Stimulated activated CD8-positive, alpha-beta memory T cell treated with anti-CD3 and anti-CD28 coated beads, Interleukin-4, amount 100 ng/mL, for 24 hours (primary cell): ENCODE results near the gene ZNF782.
"Not testable (repeated sequence)": the region's sequence is repeated elsewhere in the genome, so short reads cannot be mapped to it uniquely, and the experiment has no call there.

ENCODE experiments used
- DNase-seq: peaks from one replicate; pipeline ENCODE4 v3.0.0-alpha.2; 2020; ENCODE audit warnings: low read depth

ZNF782 gene

DNA sequence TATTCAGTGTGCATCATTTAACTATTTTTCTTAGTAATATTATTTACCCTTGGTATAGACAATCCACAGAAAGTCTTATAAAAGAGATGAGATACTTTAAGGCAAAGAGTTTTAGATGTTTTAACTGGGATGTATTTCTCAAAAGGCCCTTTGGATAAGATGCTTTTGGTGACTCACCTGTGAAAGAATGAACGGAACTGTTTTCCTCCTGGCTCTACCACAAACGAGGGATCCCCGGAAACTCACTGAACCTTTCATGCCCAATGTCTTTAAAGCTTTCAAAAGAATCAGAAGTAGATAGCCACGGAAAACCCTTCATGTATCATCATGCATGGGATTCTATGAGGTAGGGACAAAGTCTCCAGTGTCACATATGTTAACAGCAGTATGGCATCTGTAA is 1.6 kb downstream of the ZNF782 start:
- no peak for DNase-seq

DNA sequence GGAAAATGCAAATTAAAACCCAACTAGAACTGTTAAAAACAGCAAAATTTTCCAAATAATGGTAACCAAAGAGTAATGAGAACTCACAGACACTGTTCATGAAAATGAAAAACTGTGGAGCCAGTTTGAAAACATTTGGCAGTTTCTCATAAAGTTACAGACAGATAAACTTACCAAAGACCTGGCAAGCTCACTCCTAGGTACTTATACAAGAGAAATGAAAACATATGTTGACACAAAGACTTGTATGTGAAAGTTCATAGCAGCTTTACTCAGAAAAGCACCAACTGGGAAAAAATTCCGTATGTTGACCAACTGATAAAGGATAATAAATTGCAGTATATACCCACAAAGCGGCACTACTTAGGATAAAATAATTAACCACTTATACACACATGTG is 10.3 kb downstream of the ZNF782 start:
- DNase-seq, result no peak

DNA sequence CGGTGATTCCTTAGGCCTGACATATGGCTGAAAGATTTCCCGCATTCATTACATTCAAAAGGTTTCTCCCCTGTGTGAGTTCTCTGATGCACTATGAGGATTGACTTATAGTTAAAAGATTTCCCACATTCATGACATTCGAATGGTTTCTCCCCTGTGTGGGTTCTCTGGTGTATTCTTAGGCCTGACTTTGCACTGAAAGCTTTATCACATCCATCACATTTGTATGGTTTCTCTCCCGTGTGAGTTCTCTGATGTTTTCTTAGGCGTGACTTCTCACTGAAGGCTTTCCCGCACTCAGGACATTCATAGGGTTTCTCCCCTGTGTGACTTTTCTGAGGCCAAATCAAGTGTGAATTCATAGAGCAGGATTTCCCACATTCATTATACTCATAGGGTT is 35.8 kb downstream of the ZNF782 start:
- no peak for DNase-seq

DNA sequence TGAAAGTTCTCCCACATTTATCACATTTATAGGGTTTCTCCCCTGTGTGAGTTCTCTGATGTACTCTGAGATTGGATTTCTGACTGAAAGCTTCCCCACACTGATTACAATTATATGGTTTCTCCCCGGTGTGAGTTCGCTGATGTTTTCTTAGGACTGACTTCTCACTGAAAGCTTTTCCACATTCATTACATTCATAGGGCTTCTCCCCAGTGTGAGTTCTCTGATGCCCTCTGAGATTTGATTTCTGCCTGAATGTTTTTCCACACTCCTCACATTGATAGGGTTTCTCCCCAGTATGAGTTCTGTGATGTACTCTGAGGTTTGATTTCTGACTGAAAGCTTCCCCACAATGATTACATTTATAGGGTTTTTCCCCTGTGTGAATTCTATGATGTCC is 36.3 kb downstream of the ZNF782 start:
- DNase-seq, result no peak

DNA sequence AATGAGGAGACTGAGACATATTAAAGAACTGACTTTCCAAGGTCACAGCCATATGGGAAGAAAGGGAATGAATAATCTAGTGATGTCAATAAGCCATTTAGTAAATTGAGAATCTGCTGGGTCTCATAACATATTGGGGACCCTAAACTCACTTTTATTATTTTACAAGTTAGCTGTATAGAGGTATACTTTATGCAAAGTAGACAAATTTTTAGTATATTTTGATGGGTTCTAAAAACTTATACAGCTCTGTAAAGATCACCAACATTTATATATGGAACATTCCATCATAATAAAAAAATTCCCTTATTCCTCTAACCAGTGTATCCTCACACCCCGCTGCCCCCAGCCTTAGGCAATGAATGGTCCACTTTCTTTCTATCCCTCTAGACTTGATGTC is 40.7 kb downstream of the ZNF782 start:
- DNase-seq, result no peak

DNA sequence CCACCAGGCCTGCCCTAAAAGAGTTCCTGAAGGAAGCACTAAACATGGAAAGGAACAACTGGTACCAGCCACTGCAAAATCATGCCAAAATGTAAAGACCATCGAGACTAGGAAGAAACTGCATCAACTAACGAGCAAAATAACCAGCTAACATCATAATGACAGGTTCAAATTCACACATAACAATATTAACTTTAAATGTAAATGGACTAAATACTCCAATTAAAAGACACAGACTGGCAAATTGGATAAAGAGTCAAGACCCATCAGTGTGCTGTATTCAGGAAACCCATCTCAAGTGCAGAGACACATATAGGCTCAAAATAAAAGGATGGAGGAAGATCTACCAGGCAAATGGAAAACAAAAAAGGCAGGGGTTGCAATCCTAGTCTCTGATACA is 55.4 kb downstream of the ZNF782 start:
- not testable (repeated sequence) for DNase-seq

DNA sequence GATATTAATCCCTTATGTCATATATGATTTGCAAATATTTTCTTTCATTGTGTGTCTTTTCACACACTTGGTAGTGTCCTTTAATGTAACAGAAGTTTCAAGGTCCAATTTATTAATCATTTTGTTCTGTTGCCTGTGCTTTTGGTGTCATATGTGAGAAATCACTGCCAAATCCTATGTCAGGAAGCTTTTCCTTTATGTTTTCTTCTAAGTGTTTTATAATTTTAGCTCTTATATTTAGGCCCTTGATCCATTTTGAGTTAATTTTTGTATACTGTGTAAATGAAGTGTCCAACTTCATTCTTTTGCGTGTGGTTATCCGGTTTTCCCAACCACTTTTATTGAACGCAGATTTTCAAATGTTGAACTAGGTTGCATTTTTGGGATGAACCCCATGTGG is 70.3 kb downstream of the ZNF782 start:
- no peak for DNase-seq

DNA sequence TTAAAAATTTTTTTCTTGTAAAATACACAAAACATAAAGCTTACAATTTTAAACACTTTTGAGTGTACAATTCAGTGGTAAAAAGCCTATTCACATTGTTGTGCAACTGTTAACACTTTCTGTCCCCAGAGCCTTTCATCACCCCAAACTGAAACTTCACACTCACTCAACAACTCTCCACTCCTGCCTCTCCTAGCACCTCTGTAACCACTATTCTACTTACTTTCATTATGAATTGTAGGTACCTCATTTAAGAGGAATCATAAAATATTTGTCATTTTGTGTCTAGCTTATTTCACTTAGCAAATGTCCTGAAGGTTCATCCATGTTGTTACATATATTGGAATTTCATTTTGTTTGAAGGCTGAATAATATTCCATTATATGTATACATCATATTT is 72.1 kb downstream of the ZNF782 start:
- DNase-seq, result no peak

DNA sequence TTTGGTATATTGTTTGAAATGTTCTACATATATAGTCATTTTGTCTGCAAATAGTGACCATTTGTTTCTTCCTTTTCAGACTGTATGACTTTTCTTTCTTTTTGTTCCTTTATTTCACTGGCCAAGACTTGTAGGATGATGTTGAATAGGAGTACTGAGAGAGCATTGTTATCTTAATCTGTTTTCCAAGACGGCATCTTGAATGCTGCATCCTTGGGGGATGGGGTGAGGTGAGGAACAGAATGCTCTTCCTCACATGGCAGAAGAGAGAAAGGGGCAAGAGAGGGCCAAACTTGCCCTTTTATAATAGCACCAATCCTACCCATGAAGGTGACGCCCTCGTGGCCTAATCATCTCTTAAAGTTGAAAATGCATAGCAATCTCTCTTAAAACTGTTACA is 72.8 kb downstream of the ZNF782 start:
- DNase-seq, result no peak

DNA sequence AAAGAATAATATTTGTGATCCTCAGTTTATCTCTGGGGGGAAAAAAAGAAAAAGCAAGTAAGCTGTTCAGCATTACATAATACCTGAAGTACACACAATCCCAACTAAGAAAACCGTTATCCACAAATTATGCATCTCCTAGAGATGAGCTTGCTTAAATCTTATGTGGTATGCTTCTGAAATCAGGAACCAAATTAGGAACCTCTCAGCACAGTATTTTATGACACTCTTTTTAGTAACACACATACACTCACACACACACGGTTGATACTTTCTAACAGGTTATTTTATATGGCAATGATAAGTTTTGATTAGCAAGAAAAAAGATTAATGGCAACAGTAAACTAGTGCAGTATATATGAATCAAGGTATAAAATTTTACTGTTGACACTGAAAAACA is 75.2 kb downstream of the ZNF782 start:
- DNase-seq, result no peak

DNA sequence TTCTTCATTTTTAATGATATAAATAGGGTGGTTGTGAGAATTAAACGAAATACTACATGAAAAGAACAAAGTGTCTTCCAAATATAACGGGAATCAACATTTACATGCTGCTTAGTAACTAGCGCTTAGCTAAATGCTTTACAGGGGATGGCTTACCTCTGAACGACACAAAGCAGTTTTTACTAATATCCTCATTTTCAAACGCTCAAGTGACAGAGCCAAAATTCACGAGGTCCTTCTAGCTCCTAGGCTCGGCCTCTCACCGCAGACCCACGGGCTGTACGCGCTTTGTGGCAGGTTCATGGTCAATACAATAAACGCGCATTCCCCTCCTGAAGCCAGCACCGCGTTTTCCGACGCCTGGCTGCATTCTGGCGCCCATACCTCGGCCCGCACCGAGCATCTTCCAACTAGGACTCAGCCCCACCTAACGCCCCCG is 76.9 kb downstream of the ZNF782 start:
- no peak for DNase-seq

DNA sequence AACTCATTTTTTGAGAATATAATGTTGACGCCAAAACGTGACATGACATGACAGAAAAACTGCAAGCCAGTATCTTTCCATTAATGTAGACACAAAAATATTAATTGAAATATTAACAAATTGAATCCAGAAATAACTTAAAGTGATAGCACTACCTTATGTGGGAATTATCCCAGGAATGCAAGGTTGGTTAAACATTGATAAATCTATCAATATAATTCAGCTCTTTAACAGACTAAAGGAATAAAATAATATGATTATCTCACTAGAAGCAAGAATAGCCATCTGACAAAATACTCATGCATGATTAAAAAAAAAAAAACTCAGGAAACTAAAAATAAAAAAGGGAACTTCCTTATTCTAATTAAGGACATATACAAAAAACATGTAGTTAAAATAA is 83.2 kb downstream of the ZNF782 start:
- no peak for DNase-seq

DNA sequence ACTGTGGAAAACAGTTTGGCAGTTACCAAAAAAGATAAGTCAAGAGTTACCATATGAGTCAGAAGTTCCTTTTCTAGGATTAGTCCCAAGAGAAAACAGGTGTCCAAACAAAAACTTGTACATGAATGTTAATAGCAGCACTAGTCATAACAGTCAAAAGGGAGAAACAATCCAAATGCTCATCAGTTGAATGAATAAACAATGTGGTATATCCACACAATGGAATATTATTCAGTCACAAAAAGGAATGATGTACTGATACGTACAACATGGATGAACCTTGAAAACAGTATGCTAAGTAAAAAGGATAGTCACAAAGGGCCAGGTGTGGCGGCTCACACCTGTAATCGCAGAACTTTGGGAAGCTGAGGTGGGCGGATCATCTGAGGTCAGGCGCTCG is 84.3 kb downstream of the ZNF782 start:
- DNase-seq, result no peak
